ENCODE data around the gene MAP1LC3B2. TPM values are rescaled to one million over a fixed set of nuclear protein-coding genes. Genes with fewer than 3 reads are reported as not detected.

Gene MAP1LC3B2
- total and polyA plus RNA-seq, 2 of the 13 experiments (the other 11 are each of a cell fraction or from before 2014, with no cell fraction given): 0.60 to 2.2 TPM

DNA sequence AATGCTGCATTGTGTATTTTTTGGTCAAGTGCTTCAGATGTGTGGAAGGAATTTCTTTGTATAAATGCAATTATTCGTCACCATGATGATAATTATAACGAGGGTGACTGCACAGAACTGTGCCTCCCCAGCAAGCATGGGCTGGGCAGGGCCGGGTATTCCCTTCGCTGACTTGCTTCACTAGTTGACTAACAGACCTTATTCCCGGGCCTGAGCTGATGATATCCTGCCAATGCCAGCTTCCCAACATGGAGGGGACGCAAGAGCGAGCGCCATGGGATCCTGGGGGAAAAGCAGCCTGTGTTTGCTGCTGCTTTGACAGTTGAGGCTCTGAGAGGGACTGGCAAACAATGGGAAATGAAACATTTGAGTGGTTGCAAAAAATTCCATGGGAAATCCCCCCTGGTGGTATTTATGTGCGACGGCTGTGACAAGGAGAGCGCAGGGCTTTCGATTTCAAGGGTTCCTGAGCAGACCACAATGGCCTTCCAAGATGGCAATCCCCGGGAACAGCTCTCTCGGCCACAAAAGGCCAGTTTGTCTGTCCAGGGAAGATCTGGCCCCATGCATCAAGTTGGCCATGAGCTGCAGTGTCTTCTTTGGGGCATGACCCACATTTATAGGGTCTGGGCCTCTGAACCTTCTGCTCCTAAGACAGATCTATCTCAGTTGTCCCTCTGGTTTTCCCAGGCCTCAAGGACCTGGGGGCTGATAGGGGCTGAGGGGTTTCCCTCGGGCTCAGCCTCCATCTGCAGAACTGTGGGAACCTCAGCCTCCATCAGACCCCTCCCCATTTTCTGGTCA lies 21.9 kb upstream of the MAP1LC3B2 start:
- FAIRE-seq: no peak

More for the DNA sequence above, 21.9 kb upstream of the MAP1LC3B2 start:
- no peaks in the 10 kb centered on the region for H3K9me3 ChIP-seq (ENCODE audit: low read length)
- no peak overlapping the region for H3K4me3 ChIP-seq (replicated peaks in 1 of 3; ENCODE audit: insufficient read depth in 1 of 3, low read depth in 2 of 3, low read length in 3 of 3)
- H3K36me3 ChIP-seq (replicated peaks in 1 of 2; ENCODE audit: control insufficient read depth in 1 of 2, insufficient read depth in 2 of 2, low read length in 2 of 2): no peaks in the 10 kb centered on the region
- 0 out of 2 replicates have a peak, but pooled peaks cover 9% of the 10 kb centered on the region for H3K4me1 ChIP-seq (ENCODE audit: insufficient read depth, low read length)
- TF ChIP-seq ZNF274 (CRISPR knock-in tag; IDR thresholded peaks at IDR 0.05) (no peak), ZSCAN9 (CRISPR knock-in tag; IDR thresholded peaks at IDR 0.05; ENCODE audit: borderline replicate concordance) (no peak), KLF12 (CRISPR knock-in tag; IDR thresholded peaks at IDR 0.05; ENCODE audit: borderline replicate concordance) (no peak), ZSCAN29 (CRISPR knock-in tag; conservative IDR thresholded peaks at IDR 0.05) (no peak)
- TF ChIP-seq, protein P1, sequence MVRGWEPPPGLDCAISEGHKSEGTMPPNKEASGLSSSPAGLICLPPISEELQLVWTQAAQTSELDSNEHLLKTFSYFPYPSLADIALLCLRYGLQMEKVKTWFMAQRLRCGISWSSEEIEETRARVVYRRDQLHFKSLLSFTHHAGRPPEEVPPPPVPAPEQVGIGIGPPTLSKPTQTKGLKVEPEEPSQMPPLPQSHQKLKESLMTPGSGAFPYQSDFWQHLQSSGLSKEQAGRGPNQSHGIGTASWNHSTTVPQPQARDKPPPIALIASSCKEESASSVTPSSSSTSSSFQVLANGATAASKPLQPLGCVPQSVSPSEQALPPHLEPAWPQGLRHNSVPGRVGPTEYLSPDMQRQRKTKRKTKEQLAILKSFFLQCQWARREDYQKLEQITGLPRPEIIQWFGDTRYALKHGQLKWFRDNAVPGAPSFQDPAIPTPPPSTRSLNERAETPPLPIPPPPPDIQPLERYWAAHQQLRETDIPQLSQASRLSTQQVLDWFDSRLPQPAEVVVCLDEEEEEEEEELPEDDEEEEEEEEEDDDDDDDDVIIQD (CRISPR knock-in tag; IDR thresholded peaks at IDR 0.05; ENCODE audit: low read depth): no peak
- TF ChIP-seq, protein P2, sequence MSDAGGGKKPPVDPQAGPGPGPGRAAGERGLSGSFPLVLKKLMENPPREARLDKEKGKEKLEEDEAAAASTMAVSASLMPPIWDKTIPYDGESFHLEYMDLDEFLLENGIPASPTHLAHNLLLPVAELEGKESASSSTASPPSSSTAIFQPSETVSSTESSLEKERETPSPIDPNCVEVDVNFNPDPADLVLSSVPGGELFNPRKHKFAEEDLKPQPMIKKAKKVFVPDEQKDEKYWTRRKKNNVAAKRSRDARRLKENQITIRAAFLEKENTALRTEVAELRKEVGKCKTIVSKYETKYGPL (CRISPR knock-in tag; IDR thresholded peaks at IDR 0.05): no peak
- intact Hi-C loops (cut with micrococcal nuclease; ENCODE audit: unreplicated experiment): no loop called here
- H3K27ac ChIP-seq (ENCODE audit: extremely low read length, insufficient read depth, low read length): no peak overlapping the region
- no peak overlapping the region for H3K4me2 ChIP-seq (ENCODE audit: low read depth, low read length)
- H3K79me2 ChIP-seq (ENCODE audit: insufficient read depth, low read length): no peaks in the 10 kb centered on the region
- H4K20me1 ChIP-seq (ENCODE audit: insufficient read depth, low read length): no peaks in the 10 kb centered on the region; the same call in 1 of the 2 replicates
- POLR2A ChIA-PET: no interaction called here
- no TSS peak for BruUV-seq (replicated peaks)
- 56% methylated on average over 15 of the region's 15 CpGs for WGBS (ENCODE audit: low lambda C conversion rate)
- ATAC-seq (no peak), DNase-seq (ENCODE audit: low spot score) (no peak)
- in situ Hi-C loops (cut with HindIII; ENCODE audit: extremely low pct_ligation_motif_present, low pct_unique_long_range_greater_than_20kb): no loop called here
- peaks cover 8 to 60% of the 10 kb centered on the region in 2 experiments; a peak in 4 of 5 replicates for H3K27me3 ChIP-seq (ENCODE audit: control insufficient read depth in 1 of 2, insufficient read depth in 2 of 2, low read length in 2 of 2)
- no peak overlapping the region for H3K9ac ChIP-seq (ENCODE audit: insufficient read depth, low read depth, low read length)
- CTCF ChIA-PET (ENCODE audit: low intra/inter-chr PET ratio, low total read pairs): no interaction called here
- no peak overlapping the region for H2AFZ ChIP-seq (ENCODE audit: low read length)
